GM18951 (cell line): ENCODE results near the gene FHOD1.

Experiments
- POLR2A ChIP-seq: IDR thresholded peaks from 4 replicates; pipeline ENCODE4 v1.6.1; 2011; ENCODE audit warnings: mild to moderate bottlenecking; ENCODE audit not compliant: insufficient read length, insufficient read depth; ENCODE audit errors: extremely low read depth
- in situ Hi-C: fragments of 300-500 bp; cut with MboI; formaldehyde crosslinking; loops from one replicate; pipeline ENCODE4 v1.12.0; 2022; ENCODE audit warnings: low sequenced_read_pairs, mixed read lengths, inconsistent platforms; ENCODE audit not compliant: unreplicated experiment

FHOD1 gene

DNA sequence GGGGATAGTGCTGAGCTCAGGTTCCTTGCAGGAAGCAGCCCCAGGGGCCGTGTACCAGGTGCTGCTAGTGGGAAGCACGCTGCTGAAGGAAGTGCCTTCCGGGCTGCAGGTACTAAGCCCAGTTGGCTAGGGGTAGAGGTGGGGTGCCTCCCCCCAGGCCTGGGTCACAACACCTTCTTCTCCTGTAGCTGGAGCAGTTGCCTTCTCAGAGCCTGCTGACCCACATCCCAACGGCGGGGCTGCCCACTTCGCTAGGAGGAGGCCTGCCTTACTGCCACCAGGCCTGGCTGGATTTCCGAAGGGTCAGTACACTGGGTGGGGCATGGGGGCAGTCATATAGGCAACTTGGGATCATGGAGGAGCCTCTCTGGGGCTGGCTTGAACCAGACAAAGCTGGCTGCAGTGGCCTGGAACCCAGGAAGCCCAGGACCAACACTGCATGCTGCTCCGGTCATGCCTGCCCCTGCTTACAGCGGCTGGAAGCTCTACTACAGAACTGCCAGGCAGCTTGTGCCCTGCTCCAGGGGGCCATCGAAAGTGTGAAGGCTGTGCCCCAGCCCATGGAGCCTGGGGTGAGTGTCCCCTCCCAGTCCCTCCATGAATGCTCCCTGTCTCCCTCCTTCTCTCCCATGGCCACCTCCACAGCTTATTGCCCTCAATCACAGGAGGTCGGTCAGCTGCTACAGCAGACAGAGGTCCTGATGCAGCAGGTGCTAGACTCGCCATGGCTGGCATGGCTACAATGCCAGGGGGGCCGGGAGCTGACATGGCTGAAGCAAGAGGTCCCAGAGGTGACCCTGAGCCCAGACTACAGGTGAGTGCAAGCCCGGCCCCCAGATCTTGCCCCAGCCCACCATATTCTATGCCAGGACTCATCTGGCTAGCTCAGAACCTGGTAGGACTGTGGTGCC lies 34.5 kb upstream of the FHOD1 start:
- in situ Hi-C loops = no loop called here
- no peak for TF ChIP-seq POLR2A

GRCh38 chr16:67280090-67281015 lies 33.1 kb upstream of the FHOD1 start:
- in situ Hi-C loops = no loop called here
- no peak for TF ChIP-seq POLR2A

DNA sequence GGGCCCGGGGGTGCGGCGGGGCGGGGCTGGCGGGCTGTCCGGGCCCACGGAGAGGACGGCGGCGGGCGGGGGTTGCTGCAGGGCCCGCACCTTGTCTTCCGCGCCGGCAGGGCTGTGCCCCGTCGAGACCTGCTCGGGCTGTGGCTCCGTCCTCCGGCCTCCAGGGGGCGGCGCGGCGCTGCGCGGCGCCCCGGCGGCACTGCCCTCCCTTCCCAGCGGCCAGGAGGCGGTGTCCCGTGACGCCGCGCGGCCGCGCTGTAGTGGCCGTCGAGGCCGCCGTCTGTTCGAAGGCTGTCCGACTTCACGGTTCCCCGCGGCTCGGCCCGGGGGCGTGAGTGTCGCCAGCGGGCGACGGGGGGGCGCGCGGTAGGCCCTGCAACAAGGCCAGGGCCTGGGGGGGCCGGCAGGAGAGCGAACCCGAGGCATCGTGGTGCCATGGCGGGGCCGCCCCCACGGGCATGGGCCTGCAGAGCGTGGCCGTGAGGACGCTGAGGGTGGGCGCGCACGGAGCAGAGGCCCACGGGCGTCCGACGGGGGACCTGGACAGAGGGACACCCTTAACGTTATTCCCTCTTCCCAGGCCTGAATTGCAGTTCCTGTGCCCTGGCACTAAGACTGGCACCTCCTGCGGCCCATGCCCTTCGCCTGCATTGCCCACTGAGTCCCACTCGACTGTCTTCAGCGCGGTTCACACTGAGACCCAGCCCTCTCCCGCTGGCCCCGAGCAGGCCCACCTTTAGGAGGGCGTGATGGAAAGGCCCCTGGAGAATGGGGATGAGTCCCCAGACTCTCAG lies 32.2 kb upstream of the FHOD1 start, which contains the start of gene PLEKHG4:
Gene PLEKHG4, plus strand, starts transcription at position 237 of the 794 bp plus-strand sequence. Its CDS starts 513 bp downstream, at position 750.
- in situ Hi-C loops = no loop called here
- peak; percentile 53 for TF ChIP-seq POLR2A

GRCh38 chr16:67278773-67279295 lies 31.6 kb upstream of the FHOD1 start:
- in situ Hi-C loops = no loop called here
- no peak for TF ChIP-seq POLR2A

DNA sequence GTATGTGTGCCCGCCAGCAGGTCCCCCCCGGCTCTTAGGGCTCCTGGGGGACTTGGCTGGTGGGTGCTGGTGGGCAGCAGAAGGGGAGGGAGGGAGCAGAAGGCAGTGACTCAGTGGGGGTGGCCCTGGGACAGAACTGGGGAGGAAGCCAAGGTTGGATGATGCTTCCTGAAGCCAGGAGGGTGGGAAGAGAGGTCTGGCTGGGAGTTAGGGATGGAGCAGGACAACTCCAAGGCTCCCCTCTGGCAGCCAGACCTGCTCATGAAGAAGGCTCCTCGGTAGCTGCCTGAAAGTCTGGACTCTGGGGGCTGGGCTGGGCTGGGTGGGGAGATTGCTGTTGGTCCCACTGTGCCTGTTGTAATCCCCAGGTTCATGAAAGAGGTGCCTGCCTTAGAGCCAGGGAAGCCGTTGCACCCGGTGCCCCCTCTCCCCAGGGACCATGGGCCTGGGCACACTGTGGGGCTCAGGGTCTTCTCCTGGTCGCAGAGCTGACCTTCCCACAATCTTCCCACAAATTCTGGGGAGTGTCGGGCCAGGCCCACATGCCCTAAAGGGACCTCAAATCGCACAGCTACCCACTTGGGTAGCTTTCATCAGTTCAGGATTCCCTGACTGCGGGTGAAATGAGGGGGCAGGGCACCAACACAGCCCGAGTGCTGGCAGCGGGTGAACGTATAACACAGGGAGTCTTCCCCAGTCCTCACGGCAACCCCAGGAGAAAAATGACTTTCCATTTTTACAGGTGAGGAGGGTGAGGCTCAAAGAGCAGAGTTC lies 30.9 kb upstream of the FHOD1 start:
- in situ Hi-C loops = no loop called here
- no peak for TF ChIP-seq POLR2A

DNA sequence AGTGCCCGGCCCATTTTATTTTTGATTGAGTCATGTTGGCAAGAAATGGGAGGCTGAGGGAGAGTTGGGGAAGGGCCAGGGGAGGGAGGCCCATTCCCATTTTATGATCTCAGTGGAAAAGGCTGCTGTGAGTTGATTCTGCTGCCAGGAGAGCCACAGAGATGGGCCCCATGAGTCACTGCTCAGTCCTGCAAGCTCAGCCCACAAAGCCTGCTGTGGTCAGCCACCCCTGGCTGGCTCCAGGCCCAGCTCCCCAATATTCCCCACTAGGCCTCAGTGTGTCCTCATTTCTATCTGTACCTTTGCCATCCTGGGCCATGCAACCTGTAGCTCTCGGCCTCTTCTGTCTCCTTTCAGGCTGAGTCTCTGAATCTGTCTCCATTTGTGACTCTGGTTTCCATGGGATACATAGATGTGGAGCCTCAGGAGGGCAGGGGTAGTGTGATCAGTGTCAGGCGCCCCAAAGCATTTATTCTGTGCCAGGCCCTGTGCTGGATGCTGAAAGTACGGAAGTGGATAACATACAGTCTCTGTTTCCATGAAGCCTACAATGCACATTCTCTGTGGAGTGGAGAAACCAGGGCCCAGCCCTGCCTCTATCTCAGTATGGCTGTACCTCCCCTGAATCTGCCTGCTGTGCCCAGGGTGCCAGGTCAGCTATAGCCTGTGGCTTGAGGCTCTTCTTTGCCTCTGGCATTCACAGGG lies 30.2 kb upstream of the FHOD1 start:
- no peak for TF ChIP-seq POLR2A
- in situ Hi-C loops = no loop called here

GRCh38 chr16:67275321-67275720 lies 28.0 kb upstream of the FHOD1 start:
- in situ Hi-C loops = no loop called here

GRCh38 chr16:67271446-67271845 lies 24.2 kb upstream of the FHOD1 start:
- no peak for TF ChIP-seq POLR2A
- in situ Hi-C loops = no loop called here

More at GRCh38 chr16:67275321-67275720, 28.0 kb upstream of the FHOD1 start:
- TF ChIP-seq POLR2A = no peak

GRCh38 chr16:67270931-67271338 lies 23.7 kb upstream of the FHOD1 start:
- no peak for TF ChIP-seq POLR2A
- in situ Hi-C loops = no loop called here

DNA sequence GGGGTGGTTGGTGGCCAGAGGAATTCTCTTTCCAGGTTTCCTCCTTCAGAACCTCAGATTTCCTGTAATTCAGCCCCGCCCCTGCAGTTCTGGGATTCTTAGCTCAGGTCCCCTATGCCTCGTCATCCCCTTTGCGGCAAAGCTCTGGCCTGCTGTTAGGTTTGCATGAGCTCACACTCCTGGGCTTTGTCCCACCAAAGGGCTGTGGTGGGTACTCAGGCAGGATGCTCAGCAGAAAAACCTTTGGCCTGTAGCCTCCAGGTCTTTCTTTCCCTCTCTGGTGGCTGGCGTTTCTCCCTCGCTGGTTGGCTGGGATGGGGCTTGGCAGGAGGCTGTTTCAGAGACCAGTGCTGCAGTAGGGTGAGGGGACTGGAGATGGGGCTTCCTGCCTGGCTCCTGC lies 22.5 kb upstream of the FHOD1 start:
- TF ChIP-seq POLR2A = no peak
- in situ Hi-C loops = no loop called here

GRCh38 chr16:67268136-67268579 lies 20.9 kb upstream of the FHOD1 start:
- no peak for TF ChIP-seq POLR2A
- in situ Hi-C loops = no loop called here
